Heart left ventricle (tissue), 16 donors: ENCODE measurements around the gene BRD9. TPM values are rescaled to one million over a fixed set of nuclear protein-coding genes. Genes with fewer than 3 reads are reported as not detected.

Source experiments
- ATAC-seq, 4 donors: fragments of 200-7000 bp; cut with Tn5 transposase; one replicate each; pipeline ENCODE4 v1.9.1; 2020 to 2022; ENCODE audit warnings: moderate library complexity in 4 of 4, mild to moderate bottlenecking in 3 of 4, moderate number of reproducible peaks in 1 of 4
- DNase-seq, 5 donors: peaks; one replicate each; pipeline ENCODE4 v3.0.0-alpha.2; 2020
- H3K27ac ChIP-seq, 12 donors: fragments of 200-600 bp; sonication (generic) in 4 of 12; one replicate each; pipeline versions ENCODE4 v1.5.0 to v1.8.0; 2016 to 2022; ENCODE audit warnings: mild to moderate bottlenecking in 2 of 12
- H3K27me3 ChIP-seq, 9 donors: fragments of 200-600 bp; sonication (generic) in 2 of 9; one replicate each; pipeline versions ENCODE4 v1.5.1 to v1.8.0; 2016 to 2022; ENCODE audit warnings: mild to moderate bottlenecking in 3 of 9
- H3K36me3 ChIP-seq, 9 donors: fragments of 200-600 bp; sonication (generic) in 2 of 9; one replicate each; pipeline versions ENCODE4 v1.5.0 to v1.8.0; 2018 to 2022; ENCODE audit warnings: mild to moderate bottlenecking in 2 of 9
- H3K4me1 ChIP-seq, 12 donors: fragments of 200-600 bp; sonication (generic) in 4 of 12; one replicate each; pipeline versions ENCODE4 v1.5.0 to v1.8.0; 2016 to 2022; ENCODE audit warnings: mild to moderate bottlenecking in 3 of 12
- H3K4me3 ChIP-seq, 12 donors: fragments of 200-600 bp; sonication (generic) in 4 of 12; one replicate each; pipeline versions ENCODE4 v1.5.0 to v1.8.0; 2017 to 2022; ENCODE audit warnings: mild to moderate bottlenecking in 9 of 12, moderate library complexity in 4 of 12
- H3K9me3 ChIP-seq, 12 donors: fragments of 200-600 bp; sonication (generic) in 4 of 12; one replicate each; pipeline versions ENCODE4 v1.5.0 to v1.8.0; 2016 to 2022; ENCODE audit warnings: mild to moderate bottlenecking in 1 of 12
- POLR2A ChIP-seq, 2 donors: fragments of 450-650 bp; IDR thresholded peaks; one replicate each; pipeline ENCODE4 v1.6.1; 2017; ENCODE audit warnings: antibody characterized with exemption in 2 of 2, mild to moderate bottlenecking in 2 of 2, moderate library complexity in 2 of 2
- WGBS, 4 donors: extraction: QIAGEN DNeasy Blood & Tissue Kit in 2 of 4; methylation state at CpG; one replicate each; pipeline versions ENCODE4 v1.1.5 to v1.1.7; 2013 to 2018; 5-methylcytosine and 5-hydroxymethylcytosine counted together
- intact Hi-C, 10 donors: fragments of 100-400 bp; cut with DNase I; formaldehyde crosslinking; loops; one replicate each; pipeline versions ENCODE4 v1.11.1 to v1.14.2; 2022
- polyA plus RNA-seq, 2 donors: library from polyadenylated mRNA; stranded (reverse); fragments of 200-250 nt; gene quantifications; one replicate each; pipeline ENCODE4 v1.2.3, GENCODE V29; 2013
- total RNA-seq, 9 donors: library from RNA; depleted of rRNA in 2 of 9; stranded (reverse); fragments of >200 nt in 2 of 9; fragmentation: NEBNext Ultra II Directional in 3 of 9; extraction: Animal tissue kit (Norgen Biotek cat#: 25700) in 3 of 9; gene quantifications; one replicate each; pipeline versions ENCODE4 v1.1.0 to v1.2.4, GENCODE V29; 2016 to 2023
- TF ChIP-seq, protein P1 (sequence below), 12 donors: fragments of 200-600 bp; sonication (generic) in 4 of 12; IDR thresholded peaks; one replicate each; pipeline versions ENCODE4 v1.5.0 to v1.8.0; 2018 to 2022; ENCODE audit warnings: antibody characterized with exemption in 12 of 12, mild to moderate bottlenecking in 5 of 12
- donor health status: ischemic (EF 13 %, LVEDD 7.1; RV severe dilation, severe dysfunction).
- donor health status: healthy with polysubstance abuse.
- donor health status: DM: no; HTN: yes; CAD: no.
- donor health status: DM: no; HTN: no; CAD: no.
- donor health status: ischemic (EF 25% LVEDD 6.9; RV normal size, moderate dysfunction).
- donor health status: ischemic (EF 25% LVEDD 5.7; RV mildly dilated, moderate dysfunction).
- donor health status: healthy.
- donor health status: DM: yes; HTN: yes; CAD: no.
- donor health status: ischemic (EF 35%, LVEDD 5.7; RV mildly dilated, moderate dysfunction).
- donor health status: nonischemic (EF 11% LVEDD 7.7; RV severe dilation, severe dysfunction).
- donor health status: DM: yes; HTN: yes; CAD: no.
- donor health status: PGD.
- donor health status: ischemic (EF 29% LVEDD 5.4; RV normal size, mild dysfunction).
- donor health status: nonischemic (EF 23%, LVEDD 6.1; RV moderate dilation, normal function).

The BRD9 gene
- total and polyA plus RNA-seq, 11 donors = 17.5 to 32.1 (median 22.5) TPM

DNA sequence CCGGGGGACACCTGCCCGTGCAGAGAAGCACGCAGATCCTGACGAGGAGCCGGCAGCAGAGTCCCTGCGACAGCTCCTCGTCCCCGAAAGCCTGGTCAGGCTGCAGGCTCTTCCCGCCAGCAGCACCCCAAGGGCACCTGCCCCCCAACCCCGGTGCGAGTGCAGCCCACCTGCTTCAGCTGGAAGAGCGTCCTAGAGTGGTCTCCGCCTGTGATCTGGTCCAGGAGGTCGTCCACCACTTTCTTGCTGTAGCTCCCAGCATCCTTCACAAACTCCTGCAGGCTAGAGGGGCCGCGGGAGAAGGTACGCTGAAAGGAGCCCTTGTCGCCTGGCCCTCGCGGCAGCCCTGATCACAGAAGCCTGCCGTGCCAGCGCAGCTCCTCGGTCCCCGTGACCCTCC, 16.7 kb downstream of the BRD9 start:
- H3K36me3 ChIP-seq = peaks cover 4 to 79% (median 73%) of the 10 kb centered on the region in 9 donors
- ATAC-seq (no peak), DNase-seq (peak in 1 of 5 donors; percentile 29)
- H3K4me1 ChIP-seq = peaks cover 0 to 6% (median 0%) of the 10 kb centered on the region in 12 donors
- TF ChIP-seq POLR2A (IDR thresholded peaks at IDR 0.05) = no peak
- TF ChIP-seq, protein P1, sequence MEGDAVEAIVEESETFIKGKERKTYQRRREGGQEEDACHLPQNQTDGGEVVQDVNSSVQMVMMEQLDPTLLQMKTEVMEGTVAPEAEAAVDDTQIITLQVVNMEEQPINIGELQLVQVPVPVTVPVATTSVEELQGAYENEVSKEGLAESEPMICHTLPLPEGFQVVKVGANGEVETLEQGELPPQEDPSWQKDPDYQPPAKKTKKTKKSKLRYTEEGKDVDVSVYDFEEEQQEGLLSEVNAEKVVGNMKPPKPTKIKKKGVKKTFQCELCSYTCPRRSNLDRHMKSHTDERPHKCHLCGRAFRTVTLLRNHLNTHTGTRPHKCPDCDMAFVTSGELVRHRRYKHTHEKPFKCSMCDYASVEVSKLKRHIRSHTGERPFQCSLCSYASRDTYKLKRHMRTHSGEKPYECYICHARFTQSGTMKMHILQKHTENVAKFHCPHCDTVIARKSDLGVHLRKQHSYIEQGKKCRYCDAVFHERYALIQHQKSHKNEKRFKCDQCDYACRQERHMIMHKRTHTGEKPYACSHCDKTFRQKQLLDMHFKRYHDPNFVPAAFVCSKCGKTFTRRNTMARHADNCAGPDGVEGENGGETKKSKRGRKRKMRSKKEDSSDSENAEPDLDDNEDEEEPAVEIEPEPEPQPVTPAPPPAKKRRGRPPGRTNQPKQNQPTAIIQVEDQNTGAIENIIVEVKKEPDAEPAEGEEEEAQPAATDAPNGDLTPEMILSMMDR (IDR thresholded peaks at IDR 0.05) = no peak
- H3K27me3 ChIP-seq = no peaks in the 10 kb centered on the region
- no peaks in the 10 kb centered on the region for H3K9me3 ChIP-seq
- no peak overlapping the region for H3K4me3 ChIP-seq
- 94 to 97% (median 95%) methylated on average over 24 of the region's 24 CpGs for WGBS, 4 donors
- intact Hi-C loops = no loop called here
- no peak overlapping the region for H3K27ac ChIP-seq

DNA sequence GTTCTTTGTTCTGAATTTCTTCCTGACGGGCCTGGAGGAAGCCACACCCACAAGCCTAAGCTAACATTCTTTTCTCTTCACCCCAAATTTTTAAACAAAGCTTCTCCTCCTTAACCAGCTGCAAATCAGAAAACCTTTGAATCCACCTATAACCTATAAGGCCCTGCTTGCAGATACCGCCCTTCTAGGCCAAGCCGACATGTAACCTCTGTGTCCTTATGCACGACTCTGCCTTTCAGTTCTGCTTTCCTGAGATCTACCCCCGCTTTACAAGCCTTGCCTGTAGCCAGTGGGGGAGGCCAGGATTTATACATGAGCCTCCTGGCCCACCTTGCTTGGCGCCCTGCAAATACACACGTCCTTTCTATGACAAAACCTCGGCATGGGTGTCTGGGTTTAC, 19.3 kb downstream of the BRD9 start:
- peak in 1 of 5 donors; percentile 44 for DNase-seq
- Histone ChIP-seq H3K27ac (no peak overlapping the region), H3K4me3 (no peak overlapping the region), H3K9me3 (no peaks in the 10 kb centered on the region), H3K27me3 (no peaks in the 10 kb centered on the region), H3K36me3 (peaks cover 5 to 100% (median 92%) of the 10 kb centered on the region in 9 donors), H3K4me1 (peaks cover 0 to 6% (median 0%) of the 10 kb centered on the region in 12 donors)
- 74 to 81% (median 76%) methylated on average over 8 of the region's 8 CpGs for WGBS, 4 donors
- TF ChIP-seq, protein P1 (IDR thresholded peaks at IDR 0.05) = no peak
- TF ChIP-seq POLR2A (IDR thresholded peaks at IDR 0.05) = no peak
- no peak for ATAC-seq
- intact Hi-C loops = no loop called here

DNA sequence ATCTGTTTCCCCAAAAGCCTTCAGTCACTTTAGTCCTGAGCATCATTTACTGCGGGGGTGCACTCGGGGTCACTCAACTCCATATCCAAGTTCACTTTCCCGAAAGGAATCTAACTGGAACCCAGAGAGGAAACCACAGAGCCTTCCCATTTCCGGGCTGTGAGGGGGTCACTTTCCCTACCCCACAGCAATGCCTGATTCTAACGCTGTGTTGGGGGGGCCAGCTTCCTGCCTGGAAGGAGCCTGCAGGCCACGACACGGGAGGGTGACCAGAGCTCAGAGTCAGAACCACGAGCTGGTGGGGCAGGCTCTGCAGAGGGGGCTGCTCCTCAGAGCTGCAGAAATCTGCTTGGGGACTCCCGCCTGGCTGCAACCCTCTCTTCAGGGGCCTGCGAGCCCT, 20.3 kb downstream of the BRD9 start:
- H3K27ac ChIP-seq = no peak overlapping the region
- no peak for TF ChIP-seq POLR2A (IDR thresholded peaks at IDR 0.05)
- TF ChIP-seq, protein P1 (IDR thresholded peaks at IDR 0.05) = no peak
- intact Hi-C loops = no loop called here

DNA sequence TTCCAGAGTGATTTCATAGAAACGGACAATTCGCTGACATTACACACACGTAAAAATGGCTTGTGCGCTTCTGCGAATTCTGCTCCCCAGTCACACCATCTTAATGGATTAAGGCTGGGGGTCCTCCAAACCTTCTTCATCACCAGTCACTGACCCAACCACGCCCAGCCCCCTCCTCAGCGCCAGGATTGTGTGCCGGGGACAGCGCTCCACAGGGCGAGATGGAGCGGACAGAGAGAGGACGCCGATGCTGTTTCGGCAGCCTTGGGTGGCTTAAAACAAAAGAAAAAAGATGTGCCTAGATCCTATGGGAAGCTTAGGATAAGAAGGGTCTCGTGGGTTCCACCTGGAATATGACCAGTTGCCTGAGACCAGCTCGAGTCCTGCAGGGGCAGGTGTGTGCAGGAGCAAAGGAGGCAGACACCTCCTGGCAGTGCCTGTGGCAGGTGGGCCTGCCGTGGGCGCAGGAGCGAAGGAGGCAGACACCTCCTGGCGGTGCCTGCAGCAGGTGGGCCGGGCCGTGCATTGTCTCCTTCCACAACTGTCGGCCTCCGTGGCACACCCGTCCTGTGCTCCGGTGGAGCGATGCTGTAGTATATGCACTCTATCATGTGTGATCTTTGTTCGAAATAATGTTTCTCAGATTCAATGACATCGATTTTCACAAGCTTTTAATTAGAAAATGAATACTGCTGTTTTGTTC, 20.9 kb downstream of the BRD9 start:
- DNase-seq = peak in 1 of 5 donors; percentile 25
- no peak for ATAC-seq

More for the DNA sequence above, 20.3 kb downstream of the BRD9 start:
- DNase-seq = peak in 1 of 5 donors; percentile 30
- ATAC-seq = peak in 1 of 4 donors; percentile 37
- 58 to 75% (median 70%) methylated on average over 9 to 10 of the region's 10 CpGs for WGBS, 4 donors
- H3K4me1 ChIP-seq = peaks cover 0 to 6% (median 0%) of the 10 kb centered on the region in 12 donors
- H3K4me3 ChIP-seq = no peak overlapping the region
- H3K36me3 ChIP-seq = peaks cover 8 to 100% (median 92%) of the 10 kb centered on the region in 9 donors
- no peaks in the 10 kb centered on the region for H3K9me3 ChIP-seq
- no peaks in the 10 kb centered on the region for H3K27me3 ChIP-seq

More for the DNA sequence above, 20.9 kb downstream of the BRD9 start:
- TF ChIP-seq POLR2A (IDR thresholded peaks at IDR 0.05) = no peak
- TF ChIP-seq, protein P1 (IDR thresholded peaks at IDR 0.05) = no peak
- H3K27ac ChIP-seq = no peak overlapping the region
- no peak overlapping the region for H3K4me3 ChIP-seq
- peaks cover 8 to 100% (median 92%) of the 10 kb centered on the region in 9 donors for H3K36me3 ChIP-seq
- no peaks in the 10 kb centered on the region for H3K27me3 ChIP-seq
- H3K4me1 ChIP-seq = peaks cover 0 to 6% (median 0%) of the 10 kb centered on the region in 12 donors
- H3K9me3 ChIP-seq = no peaks in the 10 kb centered on the region
- intact Hi-C loops = no loop called here
- WGBS, 4 donors = 93 to 95% (median 94%) methylated on average over 29 of the region's 29 CpGs
